Mucosa of rectum (tissue), 2 donors: ENCODE results near the gene PFDN1.
A peak's percentile ranks its signal among the peaks of the same experiment; 100 is the strongest.
"Not testable (repeated sequence)": the region's sequence is repeated elsewhere in the genome, so short reads cannot be mapped to it uniquely, and the experiment has no call there.

Experiments
- H3K27ac ChIP-seq, 2 donors: one replicate each; pipeline ENCODE4 v1.7.0; 2013; ENCODE audit warnings: inconsistent platforms in 2 of 2, low read depth in 2 of 2, low read length in 2 of 2
- H3K27me3 ChIP-seq, 2 donors: one replicate each; pipeline ENCODE4 v1.7.0; 2013; ENCODE audit warnings: low read length in 2 of 2; ENCODE audit not compliant: control insufficient read depth in 2 of 2, insufficient read depth in 2 of 2
- H3K36me3 ChIP-seq, 2 donors: one replicate each; pipeline ENCODE4 v1.7.0; 2013; ENCODE audit warnings: low read length in 2 of 2; ENCODE audit not compliant: control insufficient read depth in 2 of 2, insufficient read depth in 2 of 2
- H3K4me1 ChIP-seq, 2 donors: one replicate each; pipeline ENCODE4 v1.7.0; 2013; ENCODE audit warnings: low read length in 2 of 2, mild to moderate bottlenecking in 1 of 2; ENCODE audit not compliant: control insufficient read depth in 2 of 2, insufficient read depth in 2 of 2
- H3K4me3 ChIP-seq, 2 donors: one replicate each; pipeline ENCODE4 v1.7.0; 2013; ENCODE audit warnings: low read length in 2 of 2
- H3K9ac ChIP-seq, 2 donors: one replicate each; pipeline ENCODE4 v1.7.0; 2013; ENCODE audit warnings: low read length in 2 of 2, low read depth in 1 of 2, mild to moderate bottlenecking in 1 of 2
- H3K9me3 ChIP-seq, 2 donors: one replicate each; pipeline ENCODE4 v1.7.0; 2013; ENCODE audit warnings: low read length in 2 of 2; ENCODE audit not compliant: control insufficient read depth in 2 of 2
- donor health status: healthy.
- donor health status: Normal muscosa, but diverticular disease.

The PFDN1 gene

DNA sequence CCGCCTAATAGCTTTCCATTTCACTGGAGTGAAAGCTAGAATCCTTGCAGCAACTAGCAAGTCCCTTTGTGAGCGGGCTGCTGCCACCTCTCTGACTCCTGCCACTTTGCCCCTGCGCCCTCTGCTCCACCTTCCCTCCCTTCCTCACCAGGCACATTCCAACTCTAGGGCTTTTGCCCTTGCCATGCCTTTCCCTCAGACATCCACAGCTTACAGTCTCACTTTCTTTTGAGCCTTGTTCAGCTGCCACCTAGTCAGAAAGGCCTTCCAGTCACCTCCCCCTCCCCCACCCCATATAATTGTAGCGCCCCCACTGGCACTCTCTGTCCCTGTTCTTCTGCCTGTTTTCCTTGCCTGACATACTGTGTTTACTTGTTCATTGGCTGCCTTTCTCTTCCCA is 96.9 kb downstream of the PFDN1 start:
- Histone ChIP-seq H3K9ac (no peak overlapping the region), H3K4me3 (no peak overlapping the region), H3K36me3 (peaks cover 0 to 4% of the 10 kb centered on the region in 2 donors), H3K27ac (no peak overlapping the region), H3K27me3 (no peaks in the 10 kb centered on the region), H3K9me3 (no peaks in the 10 kb centered on the region), H3K4me1 (no peaks in the 10 kb centered on the region)

DNA sequence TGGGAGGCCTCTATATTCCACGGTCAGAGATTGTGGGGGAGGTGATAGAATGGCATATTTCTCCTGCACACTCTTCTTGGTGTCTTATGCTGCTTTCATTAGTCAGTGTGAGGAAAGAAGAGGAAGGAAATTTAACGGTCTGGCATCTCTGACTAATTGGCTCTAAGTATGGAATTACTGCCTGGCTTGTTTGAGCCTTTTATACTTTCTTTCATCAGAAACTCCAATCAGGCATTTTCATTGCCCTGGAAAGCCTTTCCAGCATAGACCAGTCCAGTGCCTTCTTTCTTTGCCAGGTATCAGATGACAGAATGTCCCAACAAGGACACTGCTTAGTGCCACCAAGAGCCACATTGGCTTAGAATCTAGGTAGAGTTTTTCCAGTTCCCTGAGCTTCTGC is 97.7 kb downstream of the PFDN1 start:
- Histone ChIP-seq H3K36me3 (peaks cover 0 to 4% of the 10 kb centered on the region in 2 donors), H3K9ac (no peak overlapping the region), H3K4me3 (no peak overlapping the region), H3K9me3 (no peaks in the 10 kb centered on the region), H3K27ac (no peak overlapping the region), H3K27me3 (no peaks in the 10 kb centered on the region), H3K4me1 (no peaks in the 10 kb centered on the region)

DNA sequence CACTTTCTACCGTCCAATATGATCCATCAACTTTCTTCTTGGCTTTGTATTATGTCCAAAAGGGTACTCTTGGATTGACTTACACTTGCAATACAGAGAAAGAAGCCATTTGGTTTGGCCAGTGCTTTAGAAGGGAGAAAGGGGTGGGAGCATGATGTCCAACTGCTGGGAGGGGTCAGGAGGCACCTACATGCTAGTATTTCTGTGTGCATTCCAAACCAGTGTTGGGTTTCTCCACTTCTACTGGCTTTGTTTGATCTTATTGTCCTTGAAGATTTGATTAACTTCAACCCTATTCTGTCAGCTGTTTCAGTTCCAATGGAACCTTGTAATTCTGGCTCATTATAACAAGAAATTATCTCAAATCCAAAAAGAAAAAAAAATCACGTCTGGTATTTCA is 100.3 kb downstream of the PFDN1 start:
- Histone ChIP-seq H3K27me3 (no peaks in the 10 kb centered on the region), H3K9ac (no peak overlapping the region), H3K27ac (no peak overlapping the region), H3K9me3 (no peaks in the 10 kb centered on the region), H3K4me1 (no peaks in the 10 kb centered on the region), H3K36me3 (peaks cover 0 to 10% of the 10 kb centered on the region in 2 donors), H3K4me3 (no peak overlapping the region)

- H3K9ac ChIP-seq: no peak overlapping the region
- H3K9me3 ChIP-seq: no peaks in the 10 kb centered on the region
- no peaks in the 10 kb centered on the region for H3K4me1 ChIP-seq
- H3K27ac ChIP-seq: no peak overlapping the region
- H3K4me3 ChIP-seq: no peak overlapping the region
- H3K36me3 ChIP-seq: peaks cover 0 to 10% of the 10 kb centered on the region in 2 donors
- no peaks in the 10 kb centered on the region for H3K27me3 ChIP-seq
Observed at GRCh38 chr5:140202078-140202477, 100.8 kb downstream of the PFDN1 start.

- H3K4me1 ChIP-seq, H3K9me3 ChIP-seq, H3K9ac ChIP-seq, H3K36me3 ChIP-seq, H3K27ac ChIP-seq, H3K4me3 ChIP-seq, H3K27me3 ChIP-seq: not testable (repeated sequence)
Observed at GRCh38 chr5:140198915-140199314, 104.0 kb downstream of the PFDN1 start.

DNA sequence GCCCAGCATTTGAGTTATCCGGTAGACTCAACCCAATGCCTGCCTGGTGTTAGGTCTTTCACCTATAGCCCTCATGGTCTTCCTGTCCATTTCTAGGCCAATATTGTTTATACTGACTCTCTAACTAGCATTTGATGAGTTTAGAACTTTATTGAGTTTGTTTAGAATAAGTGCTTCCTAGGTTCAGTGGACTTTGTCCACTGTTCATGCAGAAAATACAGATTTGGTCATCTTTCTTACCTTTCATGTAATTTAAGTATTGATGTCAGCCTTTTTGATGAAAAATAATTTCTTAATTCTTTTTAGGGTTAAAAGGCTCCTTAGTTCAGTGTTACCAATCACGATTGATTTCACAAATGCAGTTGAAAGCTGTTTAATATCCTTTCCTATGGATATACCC is 105.9 kb downstream of the PFDN1 start:
- Histone ChIP-seq H3K36me3 (peaks cover 0 to 5% of the 10 kb centered on the region in 2 donors), H3K4me1 (peaks cover 0 to 4% of the 10 kb centered on the region in 2 donors), H3K9me3 (no peaks in the 10 kb centered on the region), H3K27me3 (no peaks in the 10 kb centered on the region), H3K27ac (no peak overlapping the region), H3K9ac (no peak overlapping the region), H3K4me3 (no peak overlapping the region)

DNA sequence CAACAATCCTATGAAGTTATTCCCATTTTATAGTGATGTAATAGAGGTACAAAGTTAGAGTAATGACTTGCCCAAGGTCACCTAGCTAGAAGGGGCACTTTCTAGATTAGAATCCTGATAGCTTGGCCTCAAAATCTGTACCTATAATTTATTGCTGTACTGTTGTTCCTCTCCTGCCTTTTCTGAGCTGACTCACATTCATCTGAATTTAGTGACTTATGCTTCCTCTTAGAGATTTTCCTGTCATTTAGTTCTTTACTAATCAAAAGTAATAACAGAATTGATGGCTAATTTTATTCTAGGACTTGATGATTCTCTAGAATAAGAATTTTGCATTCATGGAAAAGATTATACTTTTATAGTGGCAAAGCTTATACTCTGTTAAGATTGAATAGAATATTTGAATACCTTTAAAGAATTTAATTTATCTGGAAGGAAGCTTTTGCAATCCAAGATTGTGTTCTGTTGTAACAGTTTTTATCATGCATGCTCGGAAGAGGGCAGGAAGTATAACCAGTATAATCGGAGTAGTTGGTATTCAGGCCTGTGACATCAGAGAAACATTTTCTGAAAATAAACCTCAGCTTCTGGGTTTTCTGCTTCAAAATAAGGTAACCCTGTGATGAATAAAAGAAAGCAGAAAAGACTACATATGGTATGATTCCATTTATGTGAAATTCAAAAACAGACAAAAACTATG is 106.6 kb downstream of the PFDN1 start:
- peaks cover 0 to 5% of the 10 kb centered on the region in 2 donors for H3K36me3 ChIP-seq
- H3K9me3 ChIP-seq: no peaks in the 10 kb centered on the region
- H3K4me1 ChIP-seq: peaks cover 0 to 6% of the 10 kb centered on the region in 2 donors
- H3K27me3 ChIP-seq: no peaks in the 10 kb centered on the region
- H3K4me3 ChIP-seq: no peak overlapping the region
- no peak overlapping the region for H3K9ac ChIP-seq
- H3K27ac ChIP-seq: peak overlapping the region in 1 of 2 donors; percentile 22
